ENCODE results near the gene BAHD1.

The BAHD1 gene

DNA sequence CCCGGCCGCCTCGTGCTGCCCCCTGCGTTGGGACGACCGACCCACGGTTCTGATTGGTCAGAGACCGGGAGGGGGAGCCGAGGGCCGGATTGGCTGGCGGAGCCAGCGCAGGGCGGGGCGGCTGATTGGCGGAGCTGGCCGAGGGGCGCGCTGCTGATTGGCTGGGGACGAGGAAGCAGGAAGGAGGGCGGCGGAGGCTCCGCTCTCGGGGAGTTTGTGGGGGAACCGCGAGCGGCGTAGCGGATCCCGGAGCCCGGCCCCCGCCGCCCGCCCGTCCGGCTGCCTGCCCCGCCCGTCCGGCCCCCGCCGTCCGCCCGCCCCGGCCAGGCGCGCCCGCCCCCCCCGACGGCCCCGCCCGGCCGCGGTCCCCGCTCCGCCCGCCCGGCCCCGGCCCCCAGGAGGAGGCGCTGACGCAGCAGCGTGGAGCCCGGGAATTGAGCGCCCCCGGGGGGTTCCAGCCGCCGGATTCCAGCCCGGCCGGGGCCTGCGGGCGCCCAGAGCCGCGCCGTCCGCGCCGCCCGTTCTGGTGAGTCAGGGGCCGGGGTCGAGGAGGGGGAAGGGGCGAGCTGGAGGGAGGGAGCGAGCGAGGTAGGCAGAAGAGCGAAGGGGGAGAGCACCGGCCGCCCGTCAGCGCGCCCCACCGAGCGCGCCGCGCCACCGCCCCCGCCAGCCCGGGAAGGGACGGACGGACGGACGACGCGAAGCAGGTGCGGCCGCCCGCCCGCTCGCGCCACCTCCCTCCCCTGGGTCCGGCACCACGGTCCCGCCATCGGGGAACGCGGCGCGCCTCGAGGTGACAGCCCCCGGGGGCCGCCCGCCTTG, at the start of gene BAHD1:
Gene BAHD1 (plus strand): TSS at position 211 of the 822 bp plus-strand sequence. CDS start 17,512 bp downstream, outside the sequence.
- DNase-seq: peak; percentile 96

DNA sequence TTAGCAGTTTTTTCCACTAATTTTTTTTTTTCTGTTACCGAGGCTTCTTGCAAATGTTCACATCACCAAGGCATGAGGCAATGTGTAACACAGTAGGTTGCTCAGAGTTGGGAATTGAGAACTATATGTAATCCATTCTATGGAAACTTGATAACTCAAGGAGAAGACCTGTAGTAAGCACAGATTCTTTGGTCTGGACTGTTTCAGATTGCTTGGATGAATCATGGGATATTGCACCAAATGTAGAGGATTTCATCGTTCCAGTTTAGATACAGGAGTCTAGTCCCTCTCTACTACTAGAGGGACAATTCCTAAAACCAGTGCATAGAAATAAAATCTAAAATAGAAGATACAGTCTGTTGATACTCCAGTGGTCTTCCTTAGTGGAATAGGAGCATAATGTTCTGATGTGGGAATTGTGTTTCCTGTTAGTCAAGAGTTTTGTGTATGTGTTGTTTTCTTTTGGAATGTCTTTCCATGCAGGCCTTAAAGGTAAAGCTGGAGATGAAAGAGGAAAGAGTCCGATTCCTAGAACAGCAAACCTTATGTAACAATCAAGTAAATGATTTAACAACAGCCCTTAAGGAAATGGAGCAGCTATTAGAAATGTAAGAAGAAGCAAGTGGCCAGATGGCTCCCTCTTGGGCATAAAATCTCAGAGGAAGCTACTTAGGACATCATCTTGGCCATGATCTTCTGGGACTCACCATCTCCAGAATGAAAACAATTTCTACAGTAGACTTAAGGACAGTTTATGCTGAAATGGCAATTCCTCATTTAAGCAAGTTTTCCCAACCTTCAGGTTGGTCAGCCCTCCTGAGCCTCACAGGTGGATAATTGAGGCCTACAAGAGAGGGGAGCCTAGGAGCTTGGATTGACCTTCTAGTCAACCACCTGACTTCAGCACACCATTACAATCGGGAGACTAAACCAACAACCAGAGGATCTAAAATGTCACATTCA, 47.5 kb upstream of the BAHD1 start:
- no peak for DNase-seq

DNA sequence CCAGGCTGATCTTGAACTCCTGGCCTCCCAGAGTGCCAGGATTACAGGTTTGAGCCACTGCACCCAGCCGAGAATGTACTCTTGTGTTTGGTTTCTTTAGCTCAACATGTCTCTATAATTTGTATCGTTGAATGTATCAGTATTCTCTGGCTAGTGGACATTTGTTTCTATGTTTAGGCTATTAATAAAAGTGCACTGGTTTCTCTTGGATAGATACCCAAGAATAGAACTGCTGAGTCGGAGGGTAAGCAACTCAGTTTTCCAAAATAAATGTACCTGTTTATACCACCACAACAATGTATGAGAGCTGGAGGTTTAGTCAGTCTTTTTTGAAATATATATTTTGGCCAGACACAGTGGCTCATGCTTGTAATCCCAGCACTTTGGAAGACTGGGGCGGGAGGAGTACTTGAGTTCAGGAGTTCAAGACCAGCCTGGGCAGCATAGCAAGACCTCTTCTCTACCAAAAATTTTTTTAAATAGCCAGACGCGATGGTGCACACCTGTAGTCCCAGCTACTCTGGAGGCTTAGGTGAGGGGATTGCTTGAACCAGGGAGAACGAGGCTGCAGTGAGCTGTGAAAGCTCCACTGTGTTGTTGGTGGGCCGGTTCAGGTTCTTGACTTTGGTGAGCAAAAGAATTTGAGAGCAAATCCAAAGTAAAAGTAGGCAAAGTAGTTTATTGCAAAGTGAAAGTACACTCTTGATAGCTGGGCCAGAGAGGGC, 42.9 kb upstream of the BAHD1 start:
- no peak for DNase-seq

DNA sequence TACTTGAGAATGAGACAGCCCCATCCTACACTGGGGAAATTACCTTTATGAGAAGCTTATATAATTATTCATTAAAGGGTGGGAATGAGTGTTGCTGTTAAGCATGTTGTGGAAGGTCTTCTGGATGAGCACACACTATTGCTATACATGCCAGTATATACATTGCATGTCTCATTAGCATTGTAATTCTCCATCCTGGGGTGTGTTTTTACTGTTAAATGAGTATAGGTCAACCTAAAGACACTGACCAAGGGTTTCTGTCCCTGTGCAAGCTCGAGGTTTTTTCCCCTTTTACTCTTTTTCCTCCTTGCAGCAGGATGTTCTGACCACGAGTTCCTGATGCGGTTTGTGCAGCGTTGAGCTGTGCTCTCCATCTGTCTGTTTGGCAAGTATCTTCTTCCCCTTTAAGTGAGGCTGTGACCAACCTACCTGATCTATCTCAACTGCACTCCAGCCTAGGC, 42.3 kb upstream of the BAHD1 start:
- DNase-seq: no peak

DNA sequence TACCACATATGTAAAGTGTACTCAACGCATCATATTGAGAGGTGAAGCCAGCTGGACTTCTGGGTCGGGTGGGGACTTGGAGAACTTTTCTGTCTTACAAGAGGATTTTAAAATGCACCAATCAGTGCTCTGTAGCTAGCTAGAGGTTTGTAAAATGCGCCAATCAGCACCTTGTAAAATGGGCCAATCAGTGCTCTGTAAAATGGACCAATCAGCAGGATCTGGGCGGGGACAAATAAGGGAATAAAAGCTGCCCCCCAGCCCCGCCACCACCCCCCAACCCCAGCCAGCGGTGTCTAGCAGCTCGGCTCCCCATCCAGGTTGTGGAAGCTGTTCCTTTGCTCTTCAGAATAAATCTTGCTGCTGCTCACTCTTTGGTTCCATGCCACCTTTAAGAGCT, 41.4 kb upstream of the BAHD1 start:
- no peak for DNase-seq

DNA sequence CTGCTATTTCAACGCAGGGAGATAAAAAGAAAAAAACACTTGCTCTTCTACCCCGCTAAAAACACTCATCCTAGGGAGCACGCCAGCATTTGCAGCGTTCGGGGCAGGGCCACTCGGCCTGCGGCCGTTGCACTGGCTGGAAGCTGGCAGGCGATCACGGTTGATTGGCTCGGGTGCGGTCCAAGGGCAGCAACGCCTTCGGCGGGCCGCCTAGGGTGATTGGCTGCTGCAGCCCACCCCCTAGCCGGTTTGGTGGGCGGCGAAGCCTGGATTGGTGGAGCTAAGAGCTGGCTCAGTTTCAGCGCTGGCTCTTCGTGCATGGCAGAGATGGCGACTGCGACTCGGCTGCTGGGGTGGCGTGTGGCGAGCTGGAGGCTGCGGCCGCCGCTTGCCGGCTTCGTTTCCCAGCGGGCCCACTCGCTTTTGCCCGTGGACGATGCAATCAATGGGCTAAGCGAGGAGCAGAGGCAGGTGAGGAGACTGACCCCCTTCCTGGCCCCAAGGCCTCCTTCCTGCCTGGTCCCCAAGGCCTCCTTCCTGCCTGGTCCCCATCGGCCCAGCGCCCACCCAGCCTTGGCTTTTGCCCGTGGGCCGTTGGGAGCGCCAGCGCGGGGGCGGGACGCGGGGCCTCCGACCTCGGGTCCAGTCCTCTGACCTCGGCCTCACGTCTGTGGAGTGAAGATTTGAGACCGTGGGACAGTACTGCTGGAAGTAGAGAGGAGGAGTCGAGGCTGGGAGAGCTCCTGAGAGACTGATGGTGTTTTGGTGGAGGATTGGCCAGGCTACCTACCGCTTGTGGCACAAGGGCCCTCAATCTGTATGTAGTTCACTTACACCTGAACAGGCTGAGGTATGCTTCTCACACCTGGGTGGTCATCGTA, 35.0 kb upstream of the BAHD1 start, which contains the start of gene IVD:
Gene IVD (plus strand): TSS at position 295 of the 881 bp plus-strand sequence. CDS start 33 bp downstream, at position 328.
- DNase-seq: peak; percentile 92

DNA sequence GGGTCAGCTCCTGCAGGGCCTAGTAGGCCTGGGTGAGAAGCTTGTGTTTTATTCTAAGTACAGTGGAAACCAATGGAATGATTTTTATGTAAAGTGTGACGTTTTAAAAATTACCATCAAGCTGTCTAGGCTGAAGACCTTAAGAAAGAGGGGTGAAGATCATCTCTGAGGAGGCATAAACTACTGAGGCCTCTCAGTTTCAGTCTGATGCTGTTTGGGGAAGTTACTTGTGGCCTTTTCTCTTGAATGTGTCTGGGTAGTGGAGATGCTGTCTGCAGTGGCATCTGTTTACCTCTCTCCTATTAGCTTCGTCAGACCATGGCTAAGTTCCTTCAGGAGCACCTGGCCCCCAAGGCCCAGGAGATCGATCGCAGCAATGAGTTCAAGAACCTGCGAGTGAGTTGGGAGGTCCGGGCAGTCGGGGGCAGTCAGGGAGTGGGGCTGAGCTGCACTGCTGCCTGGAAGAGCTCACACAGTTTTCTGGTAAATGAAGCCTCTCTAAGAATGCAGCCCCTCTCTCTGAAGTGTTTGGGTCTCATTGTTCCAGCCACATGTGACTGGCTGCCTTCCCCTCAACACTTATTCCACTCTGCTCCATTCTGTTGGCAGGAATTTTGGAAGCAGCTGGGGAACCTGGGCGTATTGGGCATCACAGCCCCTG, 33.3 kb upstream of the BAHD1 start:
- DNase-seq: no peak

DNA sequence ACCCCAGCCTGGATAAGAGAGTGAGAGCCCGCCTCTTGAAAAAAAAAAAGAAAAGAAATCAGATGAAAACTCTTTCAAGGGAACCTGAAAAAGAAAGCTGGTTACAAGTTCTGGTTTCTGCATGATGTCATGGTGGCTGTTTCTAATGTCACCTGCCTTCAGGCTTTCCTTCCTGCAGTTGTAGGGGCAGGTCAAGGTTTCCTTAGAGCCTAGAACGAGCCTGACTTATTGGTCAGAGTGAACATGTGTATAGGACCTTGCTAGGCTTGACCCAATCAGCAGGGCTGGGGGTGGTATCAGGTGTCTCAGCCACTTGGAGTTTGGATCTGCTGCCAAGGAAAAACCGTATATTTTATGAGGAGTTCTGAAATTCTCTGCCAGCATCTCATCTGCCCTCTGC, 31.4 kb upstream of the BAHD1 start:
- no peak for DNase-seq

DNA sequence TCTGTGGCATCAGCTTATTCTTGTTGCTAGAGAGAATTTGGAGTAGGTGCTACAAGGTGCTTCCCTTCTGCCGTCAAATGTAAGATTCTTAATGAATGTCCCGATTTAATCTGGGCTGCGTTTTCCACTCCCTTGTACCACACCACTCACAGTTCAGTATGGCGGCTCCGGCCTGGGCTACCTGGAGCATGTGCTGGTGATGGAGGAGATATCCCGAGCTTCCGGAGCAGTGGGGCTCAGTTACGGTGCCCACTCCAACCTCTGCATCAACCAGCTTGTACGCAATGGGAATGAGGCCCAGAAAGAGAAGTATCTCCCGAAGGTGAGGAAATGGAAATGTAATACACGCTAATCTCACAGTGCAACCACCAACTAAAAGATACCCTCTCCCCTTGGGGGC, 30.3 kb upstream of the BAHD1 start:
- DNase-seq: no peak

DNA sequence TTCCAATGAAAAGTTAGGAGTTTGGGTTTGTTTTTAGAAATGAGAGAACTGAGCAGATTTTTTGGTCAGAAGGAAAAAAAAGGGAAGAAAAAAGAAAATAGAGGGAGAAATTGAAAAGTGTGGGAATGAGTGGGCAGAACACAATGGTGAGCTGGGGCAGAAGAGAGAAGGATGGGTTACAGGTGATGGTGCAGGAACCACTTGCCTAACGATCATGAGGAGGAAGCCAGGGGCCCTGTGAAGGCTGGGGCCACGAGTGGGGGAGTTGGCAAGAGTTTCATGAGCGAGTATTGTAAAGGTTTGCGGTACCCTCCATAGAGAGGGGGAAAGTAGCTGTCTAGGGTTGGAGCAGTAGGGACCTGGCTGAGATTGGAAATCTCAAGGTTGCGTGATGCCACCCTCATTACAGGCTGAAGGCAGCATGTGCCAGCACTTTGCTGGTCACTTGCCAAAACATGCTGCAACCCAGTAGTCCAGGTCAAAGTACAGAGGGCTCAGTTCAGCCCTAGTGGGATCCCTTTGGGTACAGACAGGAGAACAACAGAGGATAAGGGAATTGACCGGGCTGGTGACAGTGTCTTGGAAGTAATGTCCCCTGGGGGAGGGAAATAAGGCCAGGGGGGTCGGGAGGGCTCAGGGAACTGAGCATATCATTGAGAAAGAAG, 28.5 kb upstream of the BAHD1 start:
- DNase-seq: no peak

DNA sequence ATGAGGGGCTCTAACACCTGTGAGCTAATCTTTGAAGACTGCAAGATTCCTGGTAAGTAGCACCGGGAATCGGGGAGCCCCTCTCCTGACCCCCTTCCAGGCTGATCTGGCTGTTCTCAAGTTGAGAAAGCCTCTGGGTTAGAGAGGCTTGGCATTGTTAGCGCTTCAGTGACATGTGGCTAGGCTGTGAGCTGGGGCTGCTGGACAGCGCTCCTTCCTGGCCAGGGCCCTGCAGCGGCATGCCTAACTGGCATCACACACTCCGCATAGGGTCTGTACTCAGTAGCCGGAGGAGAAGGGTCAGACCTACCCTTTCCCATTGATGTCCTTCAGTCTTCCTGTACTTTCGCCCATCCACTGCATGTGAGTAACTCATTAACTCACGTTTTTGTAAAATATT, 27.7 kb upstream of the BAHD1 start:
- no peak for DNase-seq

DNA sequence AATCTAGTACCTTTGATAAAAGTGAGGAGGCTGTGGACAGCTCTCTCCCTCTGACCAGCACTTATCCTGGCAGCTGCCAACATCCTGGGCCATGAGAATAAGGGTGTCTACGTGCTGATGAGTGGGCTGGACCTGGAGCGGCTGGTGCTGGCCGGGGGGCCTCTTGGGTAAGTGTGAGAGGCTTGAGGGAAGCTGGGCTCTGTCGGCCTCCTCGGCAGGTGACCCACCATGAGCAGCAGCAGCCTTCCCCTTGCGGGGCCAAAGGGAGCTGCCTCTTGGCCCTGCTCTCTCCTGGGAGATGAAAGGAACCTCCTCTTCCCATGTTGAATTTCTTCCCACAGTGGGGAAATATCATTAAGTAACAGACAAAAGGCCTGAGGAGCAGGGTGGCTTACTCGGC, 25.9 kb upstream of the BAHD1 start:
- DNase-seq: no peak

DNA sequence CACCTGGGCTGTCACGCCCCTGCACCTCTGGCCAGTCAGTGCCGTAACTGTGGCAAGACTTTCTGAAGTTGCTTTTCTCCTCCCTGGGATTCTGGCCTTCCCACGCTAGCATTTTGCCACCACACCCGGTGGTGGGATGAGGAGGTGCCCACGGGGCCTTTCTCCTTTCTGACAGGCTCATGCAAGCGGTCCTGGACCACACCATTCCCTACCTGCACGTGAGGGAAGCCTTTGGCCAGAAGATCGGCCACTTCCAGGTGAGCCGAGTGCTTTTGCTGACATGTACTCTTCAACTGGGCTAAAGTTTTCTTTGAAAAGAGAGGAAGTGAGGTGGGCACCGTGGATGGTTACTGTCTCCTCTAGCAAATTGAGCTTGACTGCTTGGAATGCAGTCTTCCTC, 25.5 kb upstream of the BAHD1 start:
- no peak for DNase-seq

DNA sequence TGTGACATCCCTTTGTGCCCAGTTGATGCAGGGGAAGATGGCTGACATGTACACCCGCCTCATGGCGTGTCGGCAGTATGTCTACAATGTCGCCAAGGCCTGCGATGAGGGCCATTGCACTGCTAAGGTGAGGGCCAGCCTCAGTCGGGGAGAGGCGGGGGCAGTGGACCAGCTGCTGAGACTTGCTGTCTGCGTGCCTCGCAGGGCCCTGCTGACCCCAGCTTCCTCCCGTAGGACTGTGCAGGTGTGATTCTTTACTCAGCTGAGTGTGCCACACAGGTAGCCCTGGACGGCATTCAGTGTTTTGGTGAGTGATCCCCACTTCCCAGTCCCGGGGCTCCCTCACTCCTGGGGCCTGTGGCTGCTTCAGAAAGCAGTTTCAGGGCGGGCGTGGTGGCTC, 24.7 kb upstream of the BAHD1 start:
- DNase-seq: no peak

DNA sequence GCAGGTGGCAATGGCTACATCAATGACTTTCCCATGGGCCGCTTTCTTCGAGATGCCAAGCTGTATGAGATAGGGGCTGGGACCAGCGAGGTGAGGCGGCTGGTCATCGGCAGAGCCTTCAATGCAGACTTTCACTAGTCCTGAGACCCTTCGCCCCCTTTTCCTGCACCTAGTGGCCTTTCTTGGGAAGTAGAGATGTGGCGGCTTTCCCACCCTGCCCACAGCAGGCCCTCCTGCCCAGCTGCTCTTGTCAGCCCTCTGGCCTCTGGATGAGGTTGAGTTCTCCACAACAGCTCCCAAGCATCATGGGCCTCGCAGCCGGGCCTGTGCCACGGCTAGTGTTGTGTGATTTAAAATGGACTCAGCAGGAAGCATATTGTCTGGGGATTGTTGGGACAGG, 22.6 kb upstream of the BAHD1 start:
- no peak for DNase-seq

DNA sequence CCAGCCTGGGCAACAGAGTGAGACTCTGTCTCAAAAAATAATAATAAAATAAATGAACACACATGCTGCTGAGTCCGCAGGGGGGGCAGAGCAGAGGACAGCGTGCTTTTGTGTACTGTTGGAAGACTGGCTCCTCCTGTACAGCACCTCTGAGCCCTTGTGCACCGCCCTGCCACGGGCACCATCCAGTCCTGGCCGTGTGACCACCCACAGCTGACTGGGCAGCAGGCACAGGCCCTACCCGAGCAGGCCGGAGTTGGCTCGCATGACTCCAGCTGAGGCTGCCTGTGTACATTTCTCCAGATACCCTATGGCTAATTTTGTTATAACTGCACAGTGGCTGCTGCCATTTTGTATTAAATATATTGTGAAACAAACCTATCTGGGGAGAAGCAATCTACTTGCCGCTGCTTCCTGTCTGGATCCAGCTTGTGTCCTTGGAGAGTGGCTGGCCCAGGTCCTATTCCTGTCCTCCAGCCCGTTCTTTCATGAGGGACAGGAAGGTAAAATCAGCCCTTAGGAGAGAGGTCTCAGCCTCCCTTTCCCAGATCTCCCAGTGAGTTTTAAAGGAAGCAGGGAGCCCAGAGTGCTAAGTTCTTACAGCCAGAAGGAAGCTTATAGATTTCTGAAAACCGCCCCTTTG, 20.6 kb upstream of the BAHD1 start:
- no peak for DNase-seq

DNA sequence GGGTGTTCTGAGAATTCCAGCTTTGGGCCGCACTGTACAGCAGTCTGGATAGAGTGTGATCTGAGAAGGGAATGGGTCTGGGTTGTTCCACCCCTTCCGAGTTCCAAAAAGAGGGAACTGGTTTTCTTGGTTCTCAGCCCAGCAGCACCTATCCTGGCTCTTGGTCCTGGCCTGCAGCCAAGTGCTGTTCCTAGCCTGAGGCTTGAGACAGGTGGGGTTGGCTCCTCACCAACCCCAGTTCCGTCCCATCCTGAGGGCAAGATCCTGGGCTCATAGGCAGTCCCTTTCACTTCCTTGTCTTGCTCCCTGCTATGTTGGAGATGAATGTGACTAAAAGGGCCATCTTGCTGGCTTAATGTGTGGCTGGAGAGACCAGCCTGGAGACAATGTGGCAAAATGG, 20.0 kb upstream of the BAHD1 start:
- no peak for DNase-seq

DNA sequence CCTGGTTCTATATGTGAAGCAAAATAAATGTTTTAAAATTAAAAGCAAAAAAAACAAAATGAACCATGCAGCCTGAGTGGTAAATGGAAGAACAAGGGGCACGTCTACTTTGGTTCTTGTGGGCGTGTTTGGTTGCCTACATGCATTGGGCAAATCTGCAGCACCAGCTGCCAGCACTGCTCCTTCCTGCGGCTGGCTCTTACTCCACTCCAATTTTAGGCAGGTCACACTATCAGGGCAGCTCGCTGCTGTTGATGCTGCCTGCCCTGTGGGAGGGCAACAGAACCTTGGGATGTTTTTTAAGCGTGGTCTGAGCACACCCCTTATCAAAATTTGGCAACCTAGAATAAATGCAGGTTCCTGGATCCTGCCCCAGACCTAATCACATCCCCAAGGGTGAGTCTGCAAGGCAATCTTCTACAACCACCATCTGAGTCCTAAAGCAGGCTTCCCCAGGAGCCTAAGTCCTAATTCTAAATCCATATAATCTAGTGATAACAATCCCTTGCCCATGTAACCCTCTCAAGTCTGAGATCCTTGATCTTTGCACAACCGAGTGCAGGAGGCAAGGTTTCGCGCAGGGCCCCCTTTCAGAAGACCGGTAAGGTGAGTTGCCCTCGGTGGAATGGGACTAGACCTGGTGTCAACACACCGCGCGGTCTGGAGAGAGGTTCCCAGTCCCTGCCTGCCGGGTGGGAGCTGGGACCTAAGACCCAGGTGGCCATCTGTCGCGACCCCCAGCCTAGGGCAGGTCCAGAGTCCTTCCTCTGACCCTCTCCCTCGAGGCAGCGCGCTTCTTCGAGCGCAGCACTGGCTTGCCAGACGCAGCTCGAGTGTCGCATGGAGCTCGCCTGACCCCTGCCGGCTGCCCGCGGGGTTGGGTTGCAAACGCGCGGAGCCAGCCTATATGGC, 19.3 kb upstream of the BAHD1 start:
- peak; percentile 81 for DNase-seq

DNA sequence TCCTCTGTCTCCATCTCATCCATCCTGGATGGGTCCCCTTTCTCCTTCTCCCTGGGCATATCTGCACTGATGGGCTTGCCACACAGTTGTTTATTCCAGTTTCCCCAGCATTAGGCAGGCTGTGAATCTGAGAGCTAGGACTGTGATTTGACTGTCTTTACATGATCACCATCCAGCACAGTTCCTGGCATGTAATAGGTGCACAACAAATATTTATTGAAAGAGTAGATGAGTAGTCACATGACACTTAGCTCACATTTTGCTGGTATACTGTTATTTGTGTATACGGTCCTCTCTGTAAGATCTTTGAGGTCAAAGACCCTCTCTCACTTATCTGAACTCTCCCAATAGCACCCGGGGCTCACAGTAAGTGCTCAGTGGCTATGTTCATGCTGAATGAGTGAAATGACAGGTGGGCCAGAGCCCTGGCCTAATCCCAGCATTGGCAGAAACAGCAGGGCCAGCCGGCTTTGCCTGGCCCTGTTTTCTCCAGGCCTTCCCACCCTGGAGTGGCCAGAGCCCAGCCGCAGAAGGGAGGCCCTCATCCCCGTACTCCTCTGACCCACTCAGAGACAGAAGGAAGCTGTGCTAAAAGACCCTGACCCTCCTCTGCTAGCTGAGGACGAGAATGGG, 16.2 kb upstream of the BAHD1 start:
- DNase-seq: no peak
